Right hindlimb (tissue), 1 donor: Measurements from ENCODE around the gene APOM.

Source experiments
- DNase-seq: peaks from one replicate; pipeline ENCODE4 v3.0.0-alpha.2; 2018

APOM gene

DNA sequence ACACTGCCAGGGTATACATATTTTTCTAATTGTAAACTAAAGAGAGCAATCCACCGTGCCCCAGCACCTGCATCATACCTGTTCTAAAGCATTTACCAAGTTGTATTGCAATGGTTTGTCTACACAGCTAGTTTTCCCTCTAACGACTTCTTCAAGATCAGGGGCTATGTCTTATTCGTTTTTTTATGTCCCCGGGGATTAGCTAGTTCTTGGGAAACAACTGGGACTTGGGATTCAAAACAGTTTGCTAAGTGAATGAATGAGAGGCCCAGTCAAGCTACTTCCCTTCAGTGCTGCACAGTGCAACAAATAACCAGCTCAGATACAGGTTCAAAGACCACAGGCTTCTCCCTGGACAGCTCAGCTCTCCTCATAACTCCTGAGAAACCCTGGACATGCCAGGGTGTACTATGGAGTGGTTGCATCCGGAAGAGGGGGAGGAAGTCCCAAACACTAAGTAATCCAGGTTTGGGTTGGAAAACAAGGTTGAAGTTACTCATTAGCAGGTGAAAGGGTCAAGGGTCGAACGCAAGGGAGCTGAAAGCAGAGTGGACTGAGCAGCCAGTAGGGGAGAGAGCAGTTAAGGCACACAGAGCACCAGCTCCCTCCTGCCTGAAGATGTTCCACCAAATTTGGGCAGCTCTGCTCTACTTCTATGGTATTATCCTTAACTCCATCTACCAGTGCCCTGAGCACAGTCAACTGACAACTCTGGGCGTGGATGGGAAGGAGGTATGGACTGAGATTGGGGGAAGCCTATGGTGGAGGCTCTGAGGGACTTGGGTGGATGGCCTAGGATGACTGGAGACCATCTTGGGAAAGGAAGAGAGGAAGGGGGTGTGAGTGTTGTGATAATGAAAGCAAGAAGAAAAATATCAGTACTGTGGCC is at the start of gene APOM:
APOM (plus strand) TSS at position 546 of the 889 bp plus-strand sequence; CDS start at position 619, 73 bp downstream.
- no peak for DNase-seq

DNA sequence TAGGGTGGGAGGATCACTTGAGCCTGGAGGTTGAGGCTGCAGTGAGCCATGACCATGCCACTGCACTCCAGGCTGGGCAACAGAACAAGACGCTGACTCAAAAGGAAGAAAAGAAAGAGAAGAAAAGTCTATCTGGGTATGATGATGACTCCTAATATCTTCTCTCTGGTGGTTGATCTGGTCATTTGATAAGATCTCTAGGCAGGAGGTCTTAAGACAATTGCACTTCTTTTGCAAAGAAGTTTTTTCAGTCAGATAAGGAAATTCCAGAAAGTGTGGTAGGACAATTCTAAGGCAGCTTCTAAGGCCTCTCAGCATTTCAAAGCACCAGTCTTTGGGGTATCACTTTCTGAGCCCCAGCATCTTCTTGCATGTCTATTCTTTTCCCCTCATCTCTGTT is 48.4 kb upstream of the APOM start:
- no peak for DNase-seq

DNA sequence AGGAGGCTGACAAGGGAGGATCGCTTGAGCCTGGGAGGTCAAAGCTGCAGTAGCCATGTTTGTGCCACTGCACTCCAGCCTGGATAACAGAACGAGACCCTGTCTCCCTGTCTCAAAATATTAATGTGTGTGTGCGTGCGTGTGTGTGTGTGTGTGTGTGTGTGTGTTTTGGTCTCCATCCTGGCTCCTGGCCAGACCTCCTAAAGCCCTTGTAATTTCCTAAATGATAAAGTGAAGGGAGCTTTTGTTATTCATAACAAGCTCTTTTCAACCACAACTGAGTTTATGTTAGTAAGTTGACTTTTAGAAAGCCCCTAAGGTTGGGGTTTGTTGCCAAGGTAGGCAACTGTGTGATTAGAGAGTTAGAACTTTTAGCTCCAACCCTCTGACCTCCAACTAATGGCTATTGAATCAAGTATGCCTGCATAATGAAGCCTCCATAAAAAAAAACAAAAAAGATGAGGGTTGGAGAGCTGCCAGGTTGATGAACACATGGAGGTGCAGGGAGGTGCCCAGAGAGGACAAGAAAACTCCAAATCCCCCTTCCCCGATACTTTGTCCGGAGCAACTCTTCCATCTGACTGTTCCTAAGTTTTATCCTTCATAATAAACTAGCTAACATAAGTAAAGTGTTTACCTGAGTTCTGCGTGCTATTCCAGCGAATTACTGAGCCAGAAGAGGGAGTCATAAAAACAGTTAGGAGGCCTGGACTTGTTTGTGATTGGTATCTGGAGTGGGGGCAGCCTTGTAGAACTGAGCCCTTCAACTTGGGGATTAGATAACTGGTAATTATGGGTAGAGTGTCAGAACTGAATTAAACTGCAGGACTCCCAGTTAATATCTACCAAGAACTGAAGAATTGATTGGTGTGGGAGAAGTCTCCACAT is 45.9 kb upstream of the APOM start:
- DNase-seq, result no peak

DNA sequence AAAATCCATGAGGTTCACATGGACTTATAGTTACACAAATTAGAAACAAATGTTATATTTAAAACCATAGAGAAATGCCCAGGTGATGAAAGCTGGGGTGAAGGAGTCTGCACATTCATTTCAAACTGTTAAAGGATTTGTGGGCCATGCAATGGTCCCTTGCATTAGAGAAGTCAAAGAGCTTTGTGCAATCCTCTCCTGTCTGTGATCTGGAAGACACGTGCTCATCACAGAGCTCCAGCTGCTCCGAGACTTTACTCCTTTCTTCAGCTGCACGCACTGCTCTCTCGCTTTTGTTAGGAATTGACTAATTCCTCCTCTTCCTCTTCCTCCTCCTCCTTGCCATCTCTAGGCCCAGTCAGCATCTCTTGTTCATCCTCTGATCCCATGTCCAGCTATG is 44.7 kb upstream of the APOM start:
- DNase-seq, result no peak

DNA sequence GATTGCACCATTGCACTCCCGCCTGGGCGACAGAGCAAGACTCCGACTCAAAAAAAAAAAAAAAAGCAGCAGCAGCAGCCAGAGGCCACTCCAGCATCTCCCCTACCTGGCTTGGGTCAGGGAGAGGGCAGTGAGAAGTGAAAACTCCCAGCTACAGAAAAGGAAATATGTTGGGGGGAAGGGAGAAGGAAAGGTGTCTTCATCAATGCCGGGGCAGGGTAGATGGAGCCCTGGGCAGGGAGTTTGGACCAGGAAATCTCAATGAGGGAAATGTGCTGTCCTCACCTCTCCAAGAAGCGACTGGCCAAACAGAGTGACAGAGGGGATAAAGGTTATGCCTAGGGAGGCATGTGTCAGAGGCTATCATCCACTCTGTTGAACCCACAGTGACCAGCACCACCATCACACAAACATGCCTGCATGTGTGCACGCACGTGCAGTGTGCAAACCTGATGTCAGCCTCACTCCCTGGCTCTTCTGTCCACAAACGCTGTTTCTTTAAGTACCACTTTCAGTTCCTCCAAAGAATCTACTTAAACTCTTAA is 41.5 kb upstream of the APOM start:
- DNase-seq, result no peak

DNA sequence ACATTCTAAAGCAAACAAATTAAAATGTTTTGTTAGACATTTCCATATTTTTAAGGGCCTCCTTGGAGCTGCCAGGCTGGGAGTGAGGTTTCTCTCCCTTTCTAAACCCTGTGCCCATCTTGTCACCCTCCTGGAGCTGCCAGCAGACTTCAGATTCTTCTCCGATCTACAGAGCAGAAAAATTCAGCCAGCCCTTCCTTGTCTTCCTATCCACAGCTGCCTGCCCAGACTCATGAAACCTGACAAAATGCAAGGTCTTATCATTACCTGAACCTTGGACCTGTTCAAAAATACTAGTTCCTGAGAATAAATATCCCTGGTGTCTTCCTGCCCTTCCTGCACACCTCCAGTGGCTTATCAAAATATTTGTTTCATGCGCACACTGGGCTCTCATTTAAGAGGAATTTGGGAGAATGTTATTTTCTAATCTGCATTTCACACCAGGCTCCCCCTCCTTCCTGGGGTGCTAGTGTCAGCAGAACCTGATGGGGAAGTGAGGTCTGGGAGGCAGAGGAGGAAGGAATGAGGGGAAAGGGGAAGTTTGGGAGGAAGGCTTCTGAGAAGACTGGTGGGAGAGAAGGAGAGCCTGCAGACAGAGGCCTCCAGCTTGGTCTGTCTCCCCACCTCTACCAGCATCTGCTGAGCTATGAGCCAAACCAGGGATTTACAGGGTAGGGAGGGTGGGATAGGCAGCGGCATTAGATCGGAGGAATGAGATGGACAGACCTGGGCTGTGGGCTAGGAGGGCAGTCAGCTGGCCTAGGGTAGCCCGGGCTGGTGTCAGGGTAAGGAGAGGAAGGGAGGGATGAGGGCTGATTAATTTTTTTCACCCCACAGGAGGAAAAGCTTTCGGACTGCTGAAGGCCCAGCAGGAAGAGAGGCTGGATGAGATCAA is 40.8 kb upstream of the APOM start, which contains the start of gene AIF1:
AIF1 (plus strand) TSS at position 551 of the 895 bp plus-strand sequence; CDS start at position 647, 96 bp downstream.
- no peak for DNase-seq

DNA sequence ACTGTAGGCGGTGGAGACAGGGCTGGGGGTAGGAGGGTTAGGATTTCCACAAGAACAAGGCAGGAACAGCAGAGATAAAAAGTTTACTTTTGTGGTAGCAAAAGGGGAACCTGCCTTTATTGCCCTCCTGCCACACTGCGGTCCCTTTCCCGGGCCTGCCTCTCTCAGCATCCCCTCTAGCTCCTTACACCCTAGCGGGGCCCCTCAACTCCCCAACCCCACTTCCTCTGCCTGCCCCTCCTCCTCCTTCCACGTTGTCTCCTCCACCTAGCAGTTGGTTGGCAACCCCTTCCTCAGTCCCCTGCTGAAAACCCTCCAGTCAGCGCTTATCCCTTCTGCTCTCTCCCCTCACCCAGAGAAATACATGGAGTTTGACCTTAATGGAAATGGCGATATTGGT is 39.9 kb upstream of the APOM start:
- no peak for DNase-seq

DNA sequence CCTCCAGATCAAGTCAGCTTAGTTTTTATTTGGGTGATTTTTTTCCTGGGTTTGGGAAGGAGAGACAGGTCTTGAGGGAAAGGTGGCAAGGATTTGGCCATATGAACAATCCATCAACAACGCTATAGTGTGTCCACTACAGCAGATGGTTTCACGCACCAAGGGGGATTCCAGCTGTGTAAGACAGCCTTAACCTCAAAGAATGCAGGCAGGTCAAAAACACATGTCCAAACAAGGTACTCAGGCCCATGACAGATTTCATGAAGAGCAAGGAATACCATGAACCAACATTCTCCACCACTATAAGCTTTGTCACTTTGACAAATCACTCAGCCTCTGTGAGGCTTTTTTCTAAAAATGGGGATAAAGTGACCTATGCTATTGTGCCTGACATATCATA is 38.7 kb upstream of the APOM start:
- no peak for DNase-seq

DNA sequence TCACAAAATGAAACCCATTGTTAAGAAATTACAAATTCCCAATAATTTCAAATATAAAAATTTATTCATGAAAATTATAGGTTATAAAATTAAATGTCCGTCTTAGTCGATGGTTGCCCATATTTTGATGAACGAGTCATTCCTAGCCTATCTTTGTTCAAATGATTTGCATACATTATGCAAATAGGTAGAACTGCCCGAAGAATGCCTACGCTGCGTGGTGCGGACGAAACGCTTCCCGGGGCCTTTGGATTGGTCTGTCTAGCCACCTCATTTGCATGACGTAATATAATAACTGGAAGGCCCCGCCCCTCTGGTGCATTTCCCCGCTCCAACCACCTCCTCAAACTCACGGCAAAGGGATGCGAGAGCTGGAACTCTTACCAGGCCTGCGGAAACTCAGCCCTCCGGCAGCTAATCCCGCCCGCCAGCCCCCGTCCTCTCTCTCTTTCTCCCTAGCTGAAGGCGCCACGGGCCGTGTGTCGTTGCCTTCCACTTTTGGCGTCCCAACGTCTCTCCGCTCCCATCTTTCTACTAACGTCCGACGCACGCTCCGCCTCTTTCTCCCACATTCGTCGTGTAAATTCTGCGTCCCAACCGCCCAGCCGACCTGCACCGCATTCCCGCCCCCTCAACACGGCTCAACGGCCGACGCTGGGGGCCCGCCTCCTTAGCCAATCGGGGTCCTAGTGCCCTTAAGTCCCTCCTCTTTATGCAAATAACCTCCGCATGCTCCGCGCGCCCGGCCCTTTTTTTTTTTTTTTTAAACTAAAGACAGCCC is 35.7 kb upstream of the APOM start:
- DNase-seq, result peak; percentile 99

DNA sequence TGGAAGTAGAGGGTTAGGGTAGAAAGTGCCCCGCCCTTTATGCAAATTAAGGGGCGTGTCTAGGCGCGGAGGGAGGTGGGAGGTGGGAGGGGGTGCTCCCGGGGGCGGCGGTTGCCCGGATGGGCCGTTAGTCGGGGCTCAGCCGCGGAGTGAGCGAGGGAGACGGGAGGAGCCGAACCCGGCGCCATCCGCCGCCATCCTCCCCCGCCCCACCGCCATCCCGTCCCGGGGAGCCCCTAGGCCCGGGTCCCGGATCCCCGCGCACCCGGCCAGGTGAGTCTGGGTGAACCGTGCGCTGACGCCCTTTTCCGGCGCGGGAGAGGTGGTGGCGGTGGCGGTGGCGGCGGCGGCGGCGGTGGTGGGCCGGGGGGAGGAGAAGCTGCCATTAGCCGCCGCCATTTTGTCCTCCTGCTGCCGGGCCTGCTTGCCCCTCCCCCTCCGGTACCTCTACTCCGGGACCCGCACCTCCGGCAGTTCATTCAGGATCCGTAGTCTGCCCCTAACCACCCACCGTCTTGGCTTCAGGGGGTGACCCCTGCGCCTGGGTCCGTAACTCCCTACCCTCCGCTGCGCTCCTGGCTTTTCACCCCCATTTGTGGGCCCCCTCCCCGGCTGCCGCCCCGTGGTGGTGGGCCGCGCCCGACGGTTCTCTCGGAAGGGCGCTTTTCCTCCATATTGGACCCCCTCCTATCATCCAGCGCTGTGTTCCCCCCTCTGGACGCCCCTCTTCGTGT is 34.9 kb upstream of the APOM start, which contains the start of gene PRRC2A:
PRRC2A (plus strand) TSS at position 130 of the 734 bp plus-strand sequence. CDS start 2,075 bp downstream, outside the sequence.
- no peak for DNase-seq

DNA sequence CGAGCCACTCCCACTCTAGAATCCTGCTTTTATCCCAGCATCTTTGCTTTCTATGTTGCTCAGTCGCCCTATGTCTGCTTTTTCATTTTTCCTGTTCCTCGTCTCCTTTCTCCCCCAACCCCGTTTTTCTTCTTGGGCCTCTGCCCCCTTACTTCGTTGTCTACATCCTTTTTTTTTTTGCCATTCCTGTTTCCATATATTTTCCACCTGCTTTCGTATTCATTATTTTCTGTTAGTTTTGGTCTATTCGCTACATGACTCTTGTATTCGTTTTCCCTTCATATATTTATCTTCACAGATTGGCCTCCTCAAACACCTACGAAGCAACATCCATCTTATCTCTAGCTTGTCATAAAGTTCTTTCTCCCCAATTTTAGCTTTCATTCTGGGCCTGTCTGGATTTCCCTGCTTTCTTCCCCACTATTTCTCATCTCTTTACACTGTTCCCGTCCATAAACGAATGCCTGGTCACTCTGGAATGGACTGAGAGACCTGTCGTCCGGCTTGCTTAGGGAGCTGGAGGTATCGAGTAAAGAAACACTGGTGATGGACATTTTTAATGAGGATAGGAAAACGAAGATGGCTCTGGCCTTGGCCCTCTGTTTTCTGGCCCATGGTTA is 34.3 kb upstream of the APOM start:
- DNase-seq, result peak; percentile 17

DNA sequence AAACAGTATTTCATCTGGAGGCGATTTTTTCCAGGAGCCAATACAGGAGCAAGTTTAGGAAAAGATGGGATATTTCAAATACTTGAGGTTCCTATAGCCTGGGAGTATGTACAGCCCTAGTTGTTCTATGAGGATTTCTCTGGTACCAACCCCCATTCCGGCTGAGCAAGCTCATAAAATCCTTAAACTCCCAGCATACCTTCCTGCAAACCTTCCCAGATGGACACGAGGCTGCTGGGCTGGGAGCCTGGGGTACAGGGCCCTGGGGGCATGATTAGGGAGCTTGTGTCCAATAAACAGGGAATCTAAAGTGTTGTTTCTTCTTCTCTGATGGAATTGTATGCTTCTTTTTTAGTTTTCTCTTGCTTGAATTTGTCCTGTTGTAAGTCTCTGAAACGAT is 33.7 kb upstream of the APOM start:
- peak; percentile 11 for DNase-seq

DNA sequence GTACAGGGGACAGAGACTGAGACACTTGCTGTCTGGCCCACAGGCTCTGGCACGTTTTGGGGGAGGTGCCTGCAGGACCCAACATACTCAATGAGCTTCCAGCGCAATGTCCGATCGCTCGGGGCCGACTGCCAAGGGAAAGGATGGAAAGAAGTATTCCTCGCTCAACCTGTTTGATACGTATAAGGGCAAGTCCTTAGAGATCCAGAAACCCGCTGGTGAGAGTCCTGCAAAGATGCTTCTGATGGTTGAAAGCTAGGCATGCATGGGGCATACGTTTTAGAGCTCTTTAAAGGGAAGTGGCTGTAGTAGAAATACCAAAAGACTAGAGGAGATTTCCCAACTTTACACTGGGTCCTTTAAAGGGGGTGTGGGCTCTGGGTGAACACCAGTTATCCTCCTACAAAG is 33.0 kb upstream of the APOM start:
- peak; percentile 24 for DNase-seq

DNA sequence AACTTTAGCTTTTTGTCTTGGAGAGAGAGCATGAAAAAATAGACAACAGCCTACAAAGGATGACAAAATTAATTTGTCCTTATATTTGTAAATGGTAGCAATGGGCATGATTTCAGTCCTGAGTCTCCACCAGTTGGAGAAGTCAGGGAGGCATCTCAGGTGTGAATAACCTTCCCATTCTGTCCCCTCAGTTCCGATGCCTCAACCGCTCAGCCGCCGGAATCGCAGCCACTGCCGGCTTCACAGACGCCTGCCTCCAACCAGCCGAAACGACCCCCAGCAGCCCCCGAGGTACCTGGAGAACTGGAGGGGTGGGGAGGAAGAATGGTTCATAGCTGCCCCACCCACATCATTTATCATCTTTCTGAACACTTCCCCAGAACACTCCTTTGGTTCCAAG is 31.6 kb upstream of the APOM start:
- DNase-seq, result no peak

DNA sequence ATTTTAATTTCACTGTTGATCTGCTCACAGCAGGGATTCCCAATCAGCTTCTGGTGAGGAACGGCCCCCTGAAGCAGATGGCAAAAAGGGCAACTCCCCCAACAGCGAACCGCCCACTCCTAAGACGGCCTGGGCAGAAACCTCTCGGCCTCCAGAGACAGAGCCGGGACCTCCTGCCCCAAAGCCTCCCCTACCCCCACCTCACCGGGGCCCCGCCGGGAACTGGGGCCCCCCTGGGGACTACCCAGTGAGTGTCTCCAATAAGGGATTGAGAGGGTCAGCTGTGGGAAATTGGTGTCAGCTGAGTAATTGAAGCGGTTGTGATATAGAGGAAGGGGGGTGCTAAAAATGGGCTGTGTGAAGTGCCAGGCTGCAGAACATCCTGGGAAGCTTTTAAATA is 28.7 kb upstream of the APOM start:
- peak; percentile 19 for DNase-seq

DNA sequence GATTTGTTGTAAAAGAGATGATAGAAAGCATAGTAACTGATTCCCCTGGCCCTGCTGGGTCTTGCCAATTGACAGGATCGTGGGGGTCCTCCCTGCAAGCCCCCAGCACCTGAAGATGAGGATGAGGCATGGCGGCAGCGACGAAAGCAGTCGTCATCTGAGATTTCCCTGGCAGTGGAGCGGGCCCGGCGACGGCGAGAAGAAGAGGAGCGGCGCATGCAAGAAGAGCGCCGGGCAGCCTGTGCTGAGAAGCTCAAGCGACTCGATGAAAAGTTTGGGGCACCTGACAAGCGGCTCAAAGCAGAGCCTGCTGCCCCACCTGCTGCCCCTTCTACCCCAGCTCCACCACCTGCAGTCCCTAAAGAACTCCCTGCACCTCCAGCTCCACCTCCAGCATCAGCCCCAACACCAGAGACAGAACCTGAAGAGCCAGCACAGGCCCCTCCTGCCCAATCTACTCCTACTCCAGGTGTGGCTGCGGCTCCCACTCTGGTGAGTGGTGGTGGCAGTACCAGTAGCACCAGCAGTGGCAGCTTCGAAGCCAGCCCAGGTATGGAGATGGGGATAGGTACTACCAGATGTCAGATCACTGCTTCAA is 27.9 kb upstream of the APOM start:
- DNase-seq, result peak; percentile 9

DNA sequence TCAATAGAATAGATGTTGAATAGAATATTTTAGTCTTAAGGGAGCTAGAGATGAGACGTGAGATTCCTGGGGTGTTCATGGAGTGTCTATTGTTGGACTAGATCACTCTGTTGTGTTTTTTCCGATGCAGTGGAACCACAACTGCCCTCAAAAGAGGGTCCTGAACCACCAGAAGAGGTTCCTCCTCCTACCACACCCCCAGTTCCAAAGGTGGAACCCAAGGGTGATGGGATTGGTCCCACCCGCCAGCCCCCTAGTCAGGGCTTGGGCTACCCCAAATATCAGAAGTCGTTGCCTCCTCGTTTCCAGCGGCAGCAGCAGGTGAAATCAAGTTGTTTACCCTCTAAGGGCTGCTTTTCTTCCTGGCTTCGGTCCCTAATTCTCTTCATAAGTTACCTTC is 26.7 kb upstream of the APOM start:
- peak; percentile 7 for DNase-seq

DNA sequence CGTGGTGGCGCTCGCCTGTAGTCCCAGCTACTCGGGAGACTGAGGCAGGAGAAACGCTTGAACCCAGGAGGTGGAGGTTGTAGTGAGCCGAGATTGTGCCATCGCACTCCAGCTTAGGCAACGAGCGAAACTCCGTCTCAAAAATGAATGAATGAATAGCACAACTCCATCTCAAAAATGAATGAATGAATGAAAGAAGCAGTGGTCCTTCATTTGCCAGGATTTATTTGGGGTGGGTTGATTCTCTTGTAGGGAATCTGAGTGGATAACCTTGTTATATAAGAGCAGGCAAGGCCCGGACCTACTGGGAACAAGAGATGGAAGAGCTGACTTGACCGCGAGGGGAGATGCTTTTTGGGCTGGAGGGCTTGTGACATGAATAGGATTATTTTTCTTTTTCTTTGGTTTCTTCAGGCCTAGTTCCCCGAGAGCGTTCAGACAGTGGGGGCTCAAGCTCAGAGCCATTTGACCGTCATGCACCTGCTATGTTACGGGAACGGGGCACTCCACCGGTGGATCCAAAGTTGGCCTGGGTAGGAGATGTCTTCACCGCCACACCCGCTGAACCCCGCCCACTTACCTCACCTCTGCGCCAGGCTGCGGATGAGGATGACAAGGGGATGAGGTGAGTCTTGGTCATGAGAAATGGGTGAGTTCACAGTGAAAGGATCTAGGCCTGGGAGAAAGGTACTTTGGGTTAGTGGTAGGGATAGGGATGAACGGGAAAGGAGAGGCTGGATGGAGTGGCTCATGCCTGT is 25.3 kb upstream of the APOM start:
- peak; percentile 18 for DNase-seq

DNA sequence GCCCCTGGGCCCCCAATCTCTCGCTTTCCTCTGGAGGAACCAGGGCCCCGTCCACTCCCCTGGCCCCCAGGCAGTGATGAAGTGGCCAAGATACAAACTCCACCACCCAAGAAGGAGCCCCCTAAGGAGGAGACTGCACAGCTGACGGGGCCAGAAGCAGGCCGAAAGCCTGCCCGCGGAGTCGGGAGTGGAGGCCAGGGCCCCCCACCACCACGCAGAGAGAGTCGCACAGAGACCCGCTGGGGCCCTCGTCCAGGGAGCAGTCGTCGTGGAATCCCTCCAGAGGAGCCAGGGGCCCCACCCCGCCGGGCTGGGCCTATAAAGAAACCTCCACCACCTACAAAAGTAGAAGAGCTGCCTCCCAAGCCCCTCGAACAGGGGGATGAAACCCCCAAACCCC is 24.5 kb upstream of the APOM start:
- peak; percentile 20 for DNase-seq
